ENCODE data around the gene PITHD1.
"Not testable (repeated sequence)": the region's sequence is repeated elsewhere in the genome, so short reads cannot be mapped to it uniquely, and the experiment has no call there.

Gene PITHD1

DNA sequence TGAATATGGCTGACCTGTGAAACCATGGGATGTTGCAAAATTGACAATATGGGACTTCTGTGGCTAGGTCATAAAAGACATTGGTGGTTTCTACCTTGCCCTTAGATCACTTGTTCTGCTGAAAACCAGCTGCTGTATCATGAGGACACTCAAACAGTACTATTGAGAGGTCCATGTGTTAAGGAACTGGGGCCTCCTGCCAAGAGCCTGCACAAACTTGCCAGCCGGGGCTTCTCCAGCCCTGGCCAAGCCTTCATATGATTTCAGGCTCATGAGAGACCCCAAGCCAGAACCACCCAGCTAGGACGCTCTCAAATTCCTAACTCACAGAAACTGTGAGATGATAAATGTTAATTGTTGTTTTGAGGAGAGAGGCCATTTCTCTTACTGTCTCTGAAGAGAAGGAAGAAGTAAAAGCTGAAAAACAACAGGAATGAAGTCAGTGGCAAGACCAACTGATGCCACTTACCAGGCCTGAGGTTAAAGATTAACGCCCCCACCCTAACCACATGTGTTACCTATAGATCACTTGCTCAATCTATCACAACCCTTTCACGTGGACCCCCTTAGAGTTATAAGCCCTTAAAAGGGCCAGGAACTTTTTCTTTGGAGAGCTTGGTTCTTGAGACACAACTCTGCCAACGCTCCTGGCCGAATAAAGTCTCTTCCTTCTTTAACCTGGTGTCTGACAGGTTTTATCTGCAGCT lies 3.9 kb upstream of the PITHD1 start:
- DNase-seq (ENCODE audit: low read depth in 2 of 2), result no peak

DNA sequence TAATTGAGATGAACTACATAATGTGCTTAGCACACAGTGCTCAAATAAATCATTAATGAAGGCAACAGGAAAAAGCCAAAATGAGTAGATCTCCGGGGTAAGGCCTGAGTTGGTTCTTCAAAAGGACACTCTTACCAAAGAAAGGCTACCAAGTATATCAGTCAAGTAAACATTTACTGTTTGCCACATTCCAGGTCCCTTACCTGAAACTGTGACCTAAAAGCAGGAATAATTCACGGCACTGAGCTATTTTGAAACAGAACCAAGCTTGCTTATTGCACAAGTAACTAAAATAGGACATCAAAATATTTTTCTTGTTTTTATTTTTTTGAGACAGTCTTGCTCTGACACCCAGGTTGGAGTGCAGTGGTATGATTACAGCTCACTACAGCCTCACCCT lies 2.0 kb upstream of the PITHD1 start:
- DNase-seq (ENCODE audit: low read depth in 2 of 2), result no peak

DNA sequence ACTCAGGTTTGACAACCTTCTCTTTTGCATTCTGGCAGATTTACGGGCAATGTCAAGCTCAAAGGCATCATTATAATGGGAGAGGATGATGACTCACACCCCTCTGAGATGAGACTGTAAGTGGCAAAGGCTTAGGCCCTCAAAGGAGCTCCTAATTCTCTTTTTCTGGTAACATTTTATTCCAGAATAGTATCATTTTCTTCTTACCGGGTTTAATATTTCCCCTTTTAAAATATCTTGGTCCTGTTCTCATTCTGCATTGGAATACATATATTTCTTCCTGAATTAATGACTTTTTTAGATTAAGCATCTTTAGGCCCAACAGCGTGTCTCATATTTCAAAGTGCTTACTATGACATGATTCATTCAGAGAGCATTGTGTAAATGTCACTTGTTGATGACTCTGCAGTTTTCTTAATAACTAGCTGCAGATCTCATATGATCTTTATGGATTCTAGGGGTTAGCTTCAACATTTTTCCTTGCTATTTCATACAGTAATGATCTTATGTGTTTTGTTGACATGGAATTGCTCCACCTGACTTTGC lies 1.7 kb downstream of the PITHD1 start:
- no peak for DNase-seq (ENCODE audit: low read depth in 2 of 2)

DNA sequence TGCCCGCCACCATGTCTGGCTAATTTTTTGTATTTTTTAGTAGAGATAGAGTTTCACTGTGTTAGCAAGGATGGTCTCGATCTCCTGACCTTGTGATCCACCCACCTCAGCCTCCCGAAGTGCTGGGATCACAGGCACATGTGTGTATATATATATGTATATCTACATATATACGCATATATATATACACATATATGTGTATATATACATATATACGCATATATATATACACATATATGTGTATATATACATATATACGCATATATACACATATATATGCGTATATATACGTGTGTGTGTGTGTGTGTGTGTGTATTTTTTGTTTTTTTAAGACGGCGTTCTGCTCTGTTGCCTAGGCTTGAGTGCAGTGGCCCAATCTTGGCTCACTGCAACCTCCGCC lies 4.9 kb downstream of the PITHD1 start:
- not testable (repeated sequence) for DNase-seq (ENCODE audit: low read depth in 2 of 2)

DNA sequence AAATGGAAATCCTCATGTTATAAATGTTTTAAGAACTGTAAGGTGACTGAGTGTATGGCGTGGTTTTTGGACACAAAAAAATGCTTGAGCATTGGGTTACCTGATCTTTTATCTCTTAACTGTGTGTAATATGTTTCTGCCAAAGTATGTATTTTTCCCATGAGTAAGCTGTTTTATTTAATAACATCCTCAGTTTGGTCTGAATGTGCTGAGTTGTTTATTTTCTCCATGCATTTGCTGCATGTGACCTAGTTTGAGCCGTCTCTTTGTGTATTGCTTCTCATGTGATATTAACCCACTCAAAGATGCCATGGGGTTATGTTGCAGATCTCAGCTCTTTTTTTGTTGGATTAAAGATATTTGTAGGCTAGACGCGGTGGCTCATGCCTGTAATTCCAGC lies 6.6 kb downstream of the PITHD1 start:
- DNase-seq (ENCODE audit: low read depth in 2 of 2), result no peak

DNA sequence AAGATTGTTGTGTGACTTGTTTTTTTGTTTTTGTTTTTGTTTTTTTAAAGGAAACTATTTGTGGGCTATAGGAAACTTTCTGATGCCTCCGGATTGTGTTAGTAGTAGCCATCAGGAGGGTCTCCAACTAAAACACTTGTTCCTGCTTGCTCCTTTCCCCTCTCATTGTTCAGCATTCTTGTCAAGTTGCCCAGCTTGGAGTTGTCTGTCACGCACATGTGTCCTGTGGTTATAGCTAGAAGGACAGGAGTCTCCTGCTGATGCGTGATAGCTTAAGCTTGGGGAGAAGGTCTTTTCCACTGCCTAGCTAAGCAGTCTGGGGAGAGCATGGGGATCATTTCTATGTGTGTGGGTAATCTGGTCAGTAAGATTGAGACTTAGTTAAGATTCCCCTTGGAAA lies 9.5 kb downstream of the PITHD1 start:
- DNase-seq (ENCODE audit: low read depth in 2 of 2), result no peak

DNA sequence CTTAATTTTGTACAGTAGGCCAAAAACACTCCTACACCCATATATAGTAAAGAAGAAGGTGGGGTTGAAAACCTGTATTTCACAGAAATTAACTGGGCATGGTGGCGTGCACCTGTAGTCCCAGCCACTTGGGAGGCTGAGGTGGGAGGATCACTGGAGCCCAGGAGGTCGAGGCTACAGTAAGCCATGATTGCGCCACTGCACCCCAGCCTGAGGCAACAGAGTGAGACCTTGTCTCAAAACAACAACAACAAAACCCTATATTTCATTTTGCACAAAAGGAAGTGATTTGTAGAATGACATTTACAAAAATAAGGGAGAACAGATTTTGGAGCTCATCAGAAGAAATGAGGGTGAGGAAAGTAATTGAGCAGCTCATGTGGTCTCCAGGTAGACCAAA lies 10.5 kb downstream of the PITHD1 start:
- no peak for DNase-seq (ENCODE audit: low read depth in 2 of 2)

DNA sequence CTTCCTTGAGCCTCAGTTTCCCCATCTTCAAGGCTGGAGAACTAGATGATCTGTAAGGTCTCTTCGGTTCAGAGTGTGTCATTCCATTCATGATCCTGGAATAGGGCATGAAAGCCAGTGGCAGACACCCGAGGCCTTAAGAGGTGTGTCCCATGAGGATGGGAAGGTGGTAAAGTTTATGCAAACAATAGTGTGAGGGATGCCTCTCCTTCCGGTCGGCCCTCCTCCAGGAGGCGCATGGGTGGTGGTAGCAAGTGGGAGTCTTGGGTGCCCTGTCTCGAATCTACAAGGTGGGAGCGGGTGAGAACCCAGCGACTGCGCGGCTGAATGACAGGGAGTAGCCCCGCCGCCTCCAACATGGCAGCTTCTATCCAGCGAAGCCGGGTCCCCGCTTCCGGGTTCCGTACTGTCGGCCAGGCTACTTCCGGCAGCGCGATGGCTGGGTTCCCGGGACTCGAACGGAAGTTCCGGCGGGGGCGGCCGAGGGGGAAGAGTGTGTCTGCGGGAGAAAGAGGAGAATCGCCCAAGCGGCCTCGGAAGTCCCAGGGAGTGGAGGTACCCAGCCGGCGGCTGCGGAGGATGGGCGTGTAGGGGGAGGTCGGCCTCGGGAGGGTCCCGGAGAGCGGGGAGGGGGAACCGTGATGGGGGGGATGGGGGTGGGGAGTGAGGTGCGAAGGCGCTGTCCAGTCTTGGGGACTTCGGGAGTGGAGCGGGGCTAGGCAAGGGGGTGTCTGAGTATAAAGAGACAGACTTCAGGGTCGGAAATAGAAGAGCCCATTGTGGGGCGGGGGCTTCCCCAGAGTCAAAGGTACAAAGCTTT lies 12.7 kb downstream of the PITHD1 start, which contains the start of gene LYPLA2:
Gene LYPLA2 (plus strand): TSS at position 450 of the 820 bp plus-strand sequence. CDS start 1,538 bp downstream, outside the sequence.
- peak; percentile 87 to 88 for DNase-seq (ENCODE audit: low read depth in 2 of 2)

DNA sequence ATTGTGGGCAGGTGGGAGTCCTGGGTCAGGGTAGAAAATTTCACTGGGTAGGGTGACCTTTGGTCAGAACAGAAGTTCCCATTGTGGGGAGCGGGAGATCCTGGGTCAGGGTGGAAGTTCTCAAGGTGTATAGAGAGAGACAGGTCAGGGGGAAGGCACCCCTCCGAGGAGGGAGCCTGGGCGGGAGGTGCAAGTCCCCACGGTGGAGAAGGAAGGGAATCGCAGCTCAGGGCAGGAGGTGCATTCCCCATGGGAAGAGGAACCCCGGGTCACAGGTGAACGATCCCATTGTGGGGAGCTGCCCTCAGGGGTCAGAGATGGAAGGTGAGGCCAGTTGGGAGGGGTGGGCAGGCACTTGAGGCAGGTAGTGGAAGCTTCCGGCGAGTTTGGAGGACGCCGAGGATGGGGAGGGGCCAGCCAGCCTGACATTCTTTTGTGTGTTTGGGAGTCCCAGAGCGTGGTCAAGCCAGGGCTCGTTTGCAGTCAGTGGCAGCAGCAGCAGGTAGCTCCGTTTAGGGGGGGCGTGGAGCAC lies 13.4 kb downstream of the PITHD1 start:
- no peak for DNase-seq (ENCODE audit: low read depth in 2 of 2)

DNA sequence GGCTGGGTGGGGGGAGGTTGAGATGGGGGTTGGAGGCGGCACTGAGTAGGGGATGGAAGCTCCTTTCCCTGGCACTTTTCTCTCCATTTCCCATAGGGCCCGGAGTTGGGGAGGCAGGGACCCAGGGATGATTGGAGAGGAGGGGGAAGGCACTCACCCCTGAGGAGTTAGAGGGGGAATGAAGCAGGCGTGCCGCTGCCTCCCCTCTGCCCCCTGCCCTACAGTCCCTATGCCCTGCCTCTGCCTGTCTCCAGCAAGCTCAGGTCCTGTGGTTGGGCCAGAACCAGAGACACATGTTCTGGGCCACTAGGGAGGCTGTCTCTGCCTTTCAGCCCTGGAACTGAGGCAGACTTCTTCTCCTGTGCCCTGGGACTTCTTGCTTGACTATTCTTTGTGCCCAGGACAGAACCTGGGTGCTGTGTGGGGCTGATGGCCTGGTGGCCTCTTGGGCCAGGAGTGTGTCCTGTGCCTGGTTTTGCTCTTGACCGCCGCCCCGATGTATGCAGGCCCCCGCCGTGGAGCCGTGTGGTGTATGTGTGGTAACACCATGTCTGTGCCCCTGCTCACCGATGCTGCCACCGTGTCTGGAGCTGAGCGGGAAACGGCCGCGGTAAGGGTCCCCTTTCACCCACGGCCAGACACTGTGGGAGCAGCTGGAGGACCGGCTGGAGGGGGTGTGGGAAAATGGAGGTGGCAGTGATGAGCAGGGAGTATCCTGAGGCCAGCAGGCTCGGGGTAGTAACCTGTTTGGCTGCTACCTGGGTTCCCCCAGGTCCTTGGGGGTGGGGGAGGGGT lies 14.1 kb downstream of the PITHD1 start:
- no peak for DNase-seq (ENCODE audit: low read depth in 2 of 2)

DNA sequence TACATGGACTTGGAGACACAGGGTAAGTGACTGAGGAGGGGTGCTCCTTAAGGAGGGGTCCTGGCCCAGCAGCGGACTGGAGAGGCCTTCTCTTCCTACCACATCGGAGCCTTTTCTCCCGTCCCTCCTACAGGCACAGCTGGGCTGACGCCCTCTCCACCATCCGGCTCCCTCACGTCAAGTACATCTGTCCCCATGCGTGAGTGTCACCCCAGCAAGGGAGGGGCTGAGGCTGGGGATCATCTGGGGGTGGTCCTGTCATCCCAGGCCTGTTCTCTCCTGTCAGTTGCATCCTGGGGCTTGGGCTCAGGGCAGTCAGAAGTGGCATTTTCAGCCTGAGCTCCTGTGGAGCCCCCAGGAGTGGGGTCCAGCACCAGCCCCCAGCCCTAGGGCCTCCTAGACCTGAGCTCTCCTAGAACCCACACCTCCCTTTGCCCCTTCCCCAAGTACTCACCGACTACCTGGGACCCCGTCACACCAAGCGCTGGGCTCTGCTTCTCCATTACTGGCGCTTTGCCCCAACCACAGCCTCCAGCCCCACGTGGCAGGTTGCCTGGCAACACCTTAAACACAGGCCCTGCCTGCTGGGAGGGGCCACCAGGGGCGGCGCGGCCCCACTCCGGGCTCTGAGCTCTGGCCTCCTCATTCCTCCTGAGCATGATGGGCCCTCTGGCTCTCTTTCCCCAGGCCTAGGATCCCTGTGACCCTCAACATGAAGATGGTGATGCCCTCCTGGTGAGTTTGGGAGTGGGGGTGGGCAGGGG lies 15.0 kb downstream of the PITHD1 start:
- DNase-seq (ENCODE audit: low read depth in 2 of 2), result no peak

DNA sequence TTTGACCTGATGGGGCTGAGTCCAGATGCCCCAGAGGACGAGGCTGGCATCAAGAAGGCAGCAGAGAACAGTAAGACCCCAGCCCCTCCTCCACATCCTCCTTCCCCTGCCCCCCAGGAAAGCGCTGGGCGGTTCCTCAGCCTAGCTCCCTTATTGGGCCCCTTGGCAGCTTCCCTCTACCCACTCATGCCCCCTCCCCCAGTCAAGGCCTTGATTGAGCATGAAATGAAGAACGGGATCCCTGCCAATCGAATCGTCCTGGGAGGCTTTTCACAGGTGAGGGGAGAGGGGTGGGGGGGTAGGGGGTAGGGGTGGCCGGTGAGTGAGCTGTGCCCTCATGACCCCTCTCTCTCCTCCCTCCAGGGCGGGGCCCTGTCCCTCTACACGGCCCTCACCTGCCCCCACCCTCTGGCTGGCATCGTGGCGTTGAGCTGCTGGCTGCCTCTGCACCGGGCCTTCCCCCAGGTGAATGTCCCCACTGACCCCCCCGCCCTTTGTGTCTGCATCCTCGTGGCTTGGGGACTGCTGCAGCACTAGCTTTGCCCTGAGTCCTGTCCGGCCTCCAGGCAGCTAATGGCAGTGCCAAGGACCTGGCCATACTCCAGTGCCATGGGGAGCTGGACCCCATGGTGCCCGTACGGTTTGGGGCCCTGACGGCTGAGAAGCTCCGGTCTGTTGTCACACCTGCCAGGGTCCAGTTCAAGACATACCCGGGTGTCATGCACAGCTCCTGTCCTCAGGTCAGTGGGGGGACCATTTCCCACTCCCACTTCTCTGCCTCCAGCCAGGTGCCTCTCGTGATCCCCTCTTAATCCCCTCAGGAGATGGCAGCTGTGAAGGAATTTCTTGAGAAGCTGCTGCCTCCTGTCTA lies 15.9 kb downstream of the PITHD1 start:
- no peak for DNase-seq (ENCODE audit: low read depth in 2 of 2)

DNA sequence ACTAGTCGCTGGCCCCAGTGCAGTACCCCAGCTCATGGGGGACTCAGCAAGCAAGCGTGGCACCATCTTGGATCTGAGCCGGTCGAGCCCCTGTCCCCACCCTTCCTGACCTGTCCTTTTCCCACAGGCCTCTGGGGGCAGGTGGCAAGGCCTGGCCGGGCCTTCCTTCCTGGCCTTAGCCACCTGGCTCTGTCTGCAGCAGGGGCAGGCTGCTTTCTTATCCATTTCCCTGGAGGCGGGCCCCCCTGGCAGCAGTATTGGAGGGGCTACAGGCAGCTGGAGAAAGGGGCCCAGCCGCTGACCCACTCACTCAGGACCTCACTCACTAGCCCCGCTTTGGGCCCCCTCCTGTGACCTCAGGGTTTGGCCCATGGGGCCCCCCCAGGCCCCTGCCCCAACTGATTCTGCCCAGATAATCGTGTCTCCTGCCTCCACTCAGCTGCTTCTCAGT lies 16.5 kb downstream of the PITHD1 start:
- not testable (repeated sequence) for DNase-seq (ENCODE audit: low read depth in 2 of 2)

DNA sequence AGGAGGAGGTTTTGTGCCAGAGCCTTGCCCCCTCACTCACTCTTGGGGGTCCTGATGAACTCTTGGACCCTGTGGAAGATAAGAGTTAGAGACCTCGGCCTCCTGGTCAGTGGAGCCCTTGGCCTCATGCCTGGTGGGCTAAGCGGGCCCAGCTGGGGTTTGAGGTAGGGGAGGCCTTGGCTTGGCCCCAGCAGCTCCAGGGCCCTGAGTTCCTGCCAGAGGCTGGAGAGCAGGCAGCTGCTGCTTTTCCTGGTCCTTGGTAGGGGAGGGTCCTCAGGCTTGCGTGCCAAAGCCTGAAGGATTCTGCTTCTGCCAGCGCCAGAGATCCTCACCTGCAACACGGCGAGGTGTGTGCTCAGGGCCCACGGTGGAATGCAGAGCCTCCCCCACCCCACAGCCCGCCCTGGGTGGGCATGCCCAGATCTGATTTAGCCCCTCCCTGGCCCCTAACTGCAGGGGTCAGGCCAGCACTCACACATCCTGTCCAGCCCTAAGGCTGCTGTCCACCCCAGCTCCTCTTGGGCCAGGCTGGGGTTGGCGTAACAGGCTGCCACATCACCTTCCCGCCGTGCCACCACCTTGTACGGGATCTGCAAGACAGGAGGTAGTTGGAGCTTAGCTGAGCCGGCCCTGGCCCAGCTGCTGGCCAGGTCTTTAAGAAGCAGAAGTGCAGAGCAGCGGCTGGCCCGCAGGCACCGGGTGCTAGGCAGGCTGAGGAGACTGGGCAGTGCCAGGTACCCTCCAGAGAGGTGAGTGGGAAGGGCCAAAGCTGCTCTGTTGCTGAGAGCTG lies 17.7 kb downstream of the PITHD1 start:
- no peak for DNase-seq (ENCODE audit: low read depth in 2 of 2)

DNA sequence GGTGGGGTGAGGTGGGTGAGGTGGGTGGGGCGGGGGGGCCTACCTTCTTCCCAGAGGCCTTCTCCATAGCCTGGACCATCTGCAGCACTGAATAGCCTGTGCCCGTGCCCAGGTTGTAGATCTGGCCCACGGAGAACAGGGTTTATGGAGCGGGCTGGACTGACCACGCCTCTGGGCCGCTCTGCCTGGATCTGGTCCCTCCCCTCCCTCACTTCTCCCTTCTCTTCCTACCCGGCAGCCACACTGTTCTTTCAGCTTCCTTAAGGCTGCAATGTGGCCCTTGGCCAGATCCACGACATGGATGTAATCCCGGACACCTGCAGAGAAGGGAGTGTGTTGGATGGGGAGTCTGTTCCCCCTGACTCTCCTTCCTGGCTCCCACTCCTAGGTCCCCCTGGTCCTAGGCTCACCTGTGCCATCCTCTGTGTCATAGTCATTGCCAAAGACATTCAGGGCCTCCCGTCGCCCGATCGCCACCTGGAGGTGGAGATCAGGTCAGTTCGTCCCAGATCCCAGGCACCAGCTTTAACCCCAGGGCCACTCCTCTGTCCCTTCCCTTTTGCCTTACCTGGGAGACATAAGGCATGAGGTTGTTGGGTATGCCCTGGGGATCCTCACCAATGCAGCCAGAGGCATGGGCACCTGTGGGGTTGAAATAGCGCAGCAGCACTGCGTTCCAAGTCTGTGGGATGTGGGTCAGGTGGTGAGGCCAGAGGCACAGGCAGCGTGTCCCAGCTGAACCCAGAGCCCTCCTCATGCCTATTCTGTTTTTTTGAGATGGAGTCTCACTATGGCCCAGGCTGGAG lies 18.5 kb downstream of the PITHD1 start:
- no peak for DNase-seq (ENCODE audit: low read depth in 2 of 2)

DNA sequence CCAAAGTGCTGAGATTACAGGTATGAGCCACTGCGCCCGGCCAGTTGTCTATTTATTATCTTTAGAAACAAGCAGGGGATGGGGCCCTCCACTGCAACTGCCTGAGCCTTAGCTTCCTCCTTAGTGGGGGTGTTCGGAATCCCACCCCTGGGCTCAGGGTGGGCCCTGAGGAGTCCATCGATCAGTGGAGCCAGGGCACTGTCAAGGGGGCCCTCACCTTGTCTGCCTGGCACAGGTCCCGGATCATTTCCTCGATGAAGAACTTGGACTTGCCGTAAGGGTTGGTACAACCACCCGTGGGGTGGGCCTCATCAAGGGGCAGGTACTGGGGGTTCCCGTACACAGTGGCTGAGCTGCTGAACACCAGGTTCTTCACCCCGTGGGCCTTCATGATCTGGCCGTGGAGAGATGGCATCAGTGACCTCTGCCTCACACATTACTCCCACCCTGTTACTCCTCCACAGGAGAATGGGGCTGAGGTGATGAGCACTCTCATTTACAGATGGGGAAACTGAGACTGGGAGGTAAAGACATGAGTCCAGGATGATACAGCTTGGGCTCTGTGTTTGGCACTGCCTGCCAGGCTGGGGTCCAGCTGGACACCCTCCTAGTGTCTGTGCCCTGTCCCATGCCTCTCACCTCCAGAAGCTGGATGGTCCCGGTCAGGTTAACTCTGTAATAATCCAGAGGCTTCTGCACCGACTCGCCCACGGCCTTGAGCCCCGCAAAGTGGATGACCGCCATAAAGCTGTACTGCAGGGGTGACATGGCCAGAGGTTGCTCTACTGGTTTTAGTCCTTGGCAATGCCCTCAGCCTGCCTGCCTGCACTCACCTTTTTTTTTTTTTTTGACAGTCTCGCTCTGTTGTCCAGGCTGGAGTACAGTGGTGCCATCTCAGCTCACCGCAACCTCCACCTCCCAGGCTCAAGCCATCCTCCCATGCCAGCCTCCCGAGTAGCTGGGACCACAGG lies 19.5 kb downstream of the PITHD1 start:
- no peak for DNase-seq (ENCODE audit: low read depth in 2 of 2)

DNA sequence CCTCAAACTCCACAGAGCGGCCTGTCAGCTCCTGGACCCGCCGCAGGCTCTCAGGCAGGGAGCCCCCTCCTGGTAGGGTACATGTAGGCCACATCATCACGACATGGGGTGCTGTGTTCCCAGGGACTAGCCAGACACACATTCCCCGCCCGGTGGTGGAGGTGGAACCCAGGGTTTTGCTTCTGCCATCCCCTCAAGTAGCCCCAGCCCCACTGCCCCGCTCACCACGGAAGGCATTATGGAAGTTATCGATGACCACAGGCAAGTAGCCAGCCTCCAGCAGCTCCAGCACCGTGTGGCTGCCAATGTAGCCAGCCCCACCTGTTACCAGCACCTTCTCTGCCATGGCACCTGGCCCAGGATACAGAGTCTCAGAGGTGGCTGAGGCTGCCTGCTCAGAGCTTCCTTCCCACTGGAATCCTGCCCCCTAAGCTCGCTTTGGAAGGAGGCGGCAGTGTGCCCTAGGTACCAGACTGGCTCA lies 20.5 kb downstream of the PITHD1 start:
- DNase-seq (ENCODE audit: low read depth in 2 of 2), result no peak

All from stimulated activated CD8-positive, alpha-beta memory T cell treated with anti-CD3 and anti-CD28 coated beads, Interleukin-2, amount 100 ng/mL, for 48 hours (primary cell).